Smooth muscle cell (in vitro differentiated cells): ENCODE results near the gene GLI2. TPM values are rescaled to one million over a fixed set of nuclear protein-coding genes. Genes with fewer than 3 reads are reported as not detected.

ENCODE experiments used
- DNase-seq: peaks from one replicate; lab custom pipeline; 2025; ENCODE audit not compliant: unreplicated experiment; lab: John Stamatoyannopoulos, UW
- H2AFZ ChIP-seq: fragments of 200-600 bp; sonication (generic); 2 replicates; pipeline ENCODE4 v1.6.0; 2016; ENCODE audit warnings: antibody characterized with exemption, low read depth, mild to moderate bottlenecking
- H3F3A ChIP-seq: fragments of 200-600 bp; sonication (generic); 2 replicates; pipeline ENCODE4 v1.6.0; 2017; ENCODE audit warnings: antibody characterized with exemption, low read depth
- H3K27ac ChIP-seq: fragments of 200-600 bp; sonication (generic); 2 replicates; pipeline ENCODE4 v1.5.1; 2016; ENCODE audit warnings: low read depth, mild to moderate bottlenecking
- H3K27me3 ChIP-seq: fragments of 200-600 bp; sonication (generic); 2 replicates; pipeline ENCODE4 v1.6.1; 2016; ENCODE audit warnings: low read depth, mild to moderate bottlenecking
- H3K36me3 ChIP-seq: fragments of 200-600 bp; sonication (generic); 2 replicates; pipeline ENCODE4 v1.5.1; 2016; ENCODE audit warnings: low read depth
- H3K4me1 ChIP-seq: fragments of 200-600 bp; sonication (generic); 2 replicates; pipeline ENCODE4 v1.5.1; 2016; ENCODE audit warnings: low read depth
- H3K4me2 ChIP-seq: fragments of 200-600 bp; sonication (generic); 2 replicates; pipeline ENCODE4 v1.6.0; 2016; ENCODE audit warnings: mild to moderate bottlenecking
- H3K4me3 ChIP-seq: fragments of 200-600 bp; sonication (generic); 2 replicates; pipeline ENCODE4 v1.5.1; 2016; ENCODE audit warnings: mild to moderate bottlenecking
- H3K79me2 ChIP-seq: fragments of 200-600 bp; sonication (generic); 2 replicates; pipeline ENCODE4 v1.6.0; 2016; ENCODE audit warnings: low read depth, mild to moderate bottlenecking
- H3K9ac ChIP-seq: fragments of 200-600 bp; sonication (generic); 2 replicates; pipeline ENCODE4 v1.6.0; 2016; ENCODE audit warnings: low read depth
- H3K9me3 ChIP-seq: fragments of 200-600 bp; sonication (generic); replicated peaks from 2 replicates; pipeline ENCODE4 v1.5.1; 2016; ENCODE audit warnings: low read depth
- H4K20me1 ChIP-seq: fragments of 200-600 bp; sonication (generic); 2 replicates; pipeline ENCODE4 v1.6.0; 2016; ENCODE audit warnings: low read depth
- WGBS: methylation state at CpG from one replicate; pipeline ENCODE4 v1.1.7; 2016; ENCODE audit warnings: low lambda C conversion rate; 5-methylcytosine and 5-hydroxymethylcytosine counted together
- polyA plus RNA-seq: library from polyadenylated mRNA; unstranded; fragments of >200 nt; fragmentation: Nextera tagmentation; extraction: Ambion mirVana; gene quantifications from 2 replicates; pipeline ENCODE4 v1.2.1, GENCODE V29; 2016
- total RNA-seq: library from RNA; depleted of rRNA; stranded (reverse); fragments of >200 nt; gene quantifications from 2 replicates; pipeline ENCODE4 v1.2.3, GENCODE V29; 2014
- TF ChIP-seq, protein P1 (sequence below): fragments of 200-600 bp; sonication (generic); IDR thresholded peaks from 2 replicates; pipeline ENCODE4 v1.5.1; 2017; ENCODE audit warnings: borderline replicate concordance, mild to moderate bottlenecking, antibody characterized with exemption; ENCODE audit not compliant: insufficient read depth, poor library complexity, severe bottlenecking

Gene GLI2
- total and polyA plus RNA-seq, 2 experiments from 2014 or later = 9.4 to 10.6 TPM

DNA sequence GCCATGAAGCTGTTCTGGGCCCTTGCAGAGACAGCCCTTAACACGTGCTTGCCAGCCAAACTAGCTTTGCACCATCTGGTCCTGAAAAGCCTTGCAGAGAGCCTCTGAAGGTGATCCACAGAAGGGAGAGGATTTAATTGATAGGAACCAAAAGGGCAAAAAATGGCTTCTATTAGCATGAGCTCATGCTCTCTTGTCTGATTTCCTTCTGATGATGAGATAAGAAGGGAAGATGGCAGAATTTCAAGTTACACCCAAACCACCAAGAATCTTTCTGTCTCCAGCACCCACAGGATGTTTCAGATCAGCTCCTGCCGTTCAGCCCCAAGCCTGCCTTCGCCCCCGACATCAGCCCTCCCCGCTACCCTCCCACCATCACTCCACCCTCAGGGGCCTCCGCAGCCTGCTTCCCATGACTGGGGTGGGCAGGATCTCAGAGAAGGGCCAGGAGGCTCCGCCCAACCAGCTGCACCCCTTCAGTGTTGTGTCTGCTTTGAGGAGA is 23.4 kb upstream of the GLI2 start:
- Histone ChIP-seq H3K4me1 (no peaks in the 10 kb centered on the region), H3K27me3 (peaks cover 3% of the 10 kb centered on the region), H3K4me2 (no peak overlapping the region), H3K9me3 (no peaks in the 10 kb centered on the region), H3F3A (no peaks in the 10 kb centered on the region), H3K4me3 (no peak overlapping the region), H4K20me1 (no peaks in the 10 kb centered on the region), H3K79me2 (no peaks in the 10 kb centered on the region), H3K27ac (no peak overlapping the region), H2AFZ (no peak overlapping the region), H3K9ac (no peak overlapping the region), H3K36me3 (no peaks in the 10 kb centered on the region)
- DNase-seq = no peak
- 76% methylated on average over 7 of the region's 7 CpGs for WGBS
- TF ChIP-seq, protein P1, sequence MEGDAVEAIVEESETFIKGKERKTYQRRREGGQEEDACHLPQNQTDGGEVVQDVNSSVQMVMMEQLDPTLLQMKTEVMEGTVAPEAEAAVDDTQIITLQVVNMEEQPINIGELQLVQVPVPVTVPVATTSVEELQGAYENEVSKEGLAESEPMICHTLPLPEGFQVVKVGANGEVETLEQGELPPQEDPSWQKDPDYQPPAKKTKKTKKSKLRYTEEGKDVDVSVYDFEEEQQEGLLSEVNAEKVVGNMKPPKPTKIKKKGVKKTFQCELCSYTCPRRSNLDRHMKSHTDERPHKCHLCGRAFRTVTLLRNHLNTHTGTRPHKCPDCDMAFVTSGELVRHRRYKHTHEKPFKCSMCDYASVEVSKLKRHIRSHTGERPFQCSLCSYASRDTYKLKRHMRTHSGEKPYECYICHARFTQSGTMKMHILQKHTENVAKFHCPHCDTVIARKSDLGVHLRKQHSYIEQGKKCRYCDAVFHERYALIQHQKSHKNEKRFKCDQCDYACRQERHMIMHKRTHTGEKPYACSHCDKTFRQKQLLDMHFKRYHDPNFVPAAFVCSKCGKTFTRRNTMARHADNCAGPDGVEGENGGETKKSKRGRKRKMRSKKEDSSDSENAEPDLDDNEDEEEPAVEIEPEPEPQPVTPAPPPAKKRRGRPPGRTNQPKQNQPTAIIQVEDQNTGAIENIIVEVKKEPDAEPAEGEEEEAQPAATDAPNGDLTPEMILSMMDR = no peak

DNA sequence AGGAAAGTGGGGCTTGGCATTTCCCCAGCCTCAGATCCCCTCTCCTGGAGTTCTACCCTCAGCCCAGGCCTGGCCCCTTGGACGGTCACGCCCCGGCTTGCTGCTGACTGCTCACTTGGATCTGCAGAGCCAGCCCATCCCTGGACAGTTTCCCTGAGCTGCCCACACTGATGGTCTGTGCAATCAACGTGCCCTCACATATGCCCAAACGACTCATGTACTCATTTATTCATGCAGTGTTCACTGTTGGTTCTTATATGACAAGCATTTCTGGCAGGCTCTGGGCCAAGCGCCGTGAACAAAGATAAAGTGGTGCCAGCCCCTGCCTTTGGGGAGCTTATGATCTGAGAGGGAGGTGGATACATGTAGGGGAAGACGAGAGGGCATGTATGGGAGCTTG is 20.3 kb upstream of the GLI2 start:
- no peaks in the 10 kb centered on the region for H3K27me3 ChIP-seq
- no peak overlapping the region for H3K27ac ChIP-seq
- H3K9me3 ChIP-seq = no peaks in the 10 kb centered on the region
- H3K36me3 ChIP-seq = no peaks in the 10 kb centered on the region
- no peaks in the 10 kb centered on the region for H3F3A ChIP-seq
- no peak overlapping the region for H3K4me2 ChIP-seq
- H3K9ac ChIP-seq = no peak overlapping the region
- no peak overlapping the region for H3K4me3 ChIP-seq
- 77% methylated on average over 8 of the region's 8 CpGs for WGBS
- no peaks in the 10 kb centered on the region for H3K79me2 ChIP-seq
- H4K20me1 ChIP-seq = no peaks in the 10 kb centered on the region
- H3K4me1 ChIP-seq = no peaks in the 10 kb centered on the region
- H2AFZ ChIP-seq = no peak overlapping the region
- DNase-seq = no peak
- TF ChIP-seq, protein P1 = no peak

DNA sequence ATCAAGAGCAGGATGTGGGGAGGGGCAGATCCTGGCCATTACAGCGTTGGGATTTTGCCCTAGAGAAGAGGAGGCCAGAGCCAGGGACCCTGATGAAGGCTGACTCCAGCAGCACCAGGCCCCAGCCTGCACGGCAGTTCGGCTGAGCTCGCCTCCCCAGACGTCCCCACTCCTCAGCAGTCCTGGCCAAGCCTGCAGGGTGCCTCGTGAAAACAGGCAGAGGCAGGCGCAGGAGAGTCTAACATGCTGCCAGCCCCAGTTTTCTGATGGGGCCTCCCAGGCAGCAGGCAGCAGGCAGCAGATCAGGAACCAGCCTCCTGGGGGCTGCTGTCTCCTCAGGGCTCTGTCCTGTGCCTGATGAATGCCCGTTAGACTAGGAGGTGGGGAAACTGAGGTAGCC is 19.7 kb upstream of the GLI2 start:
- no peak for DNase-seq
- H2AFZ ChIP-seq = no peak overlapping the region
- no peak overlapping the region for H3K27ac ChIP-seq
- no peaks in the 10 kb centered on the region for H3K4me1 ChIP-seq
- 70% methylated on average over 8 of the region's 8 CpGs for WGBS
- H3K9me3 ChIP-seq = no peaks in the 10 kb centered on the region
- H3K9ac ChIP-seq = no peak overlapping the region
- H3K36me3 ChIP-seq = no peaks in the 10 kb centered on the region
- no peaks in the 10 kb centered on the region for H3K27me3 ChIP-seq
- H3K4me2 ChIP-seq = no peak overlapping the region
- H3K79me2 ChIP-seq = no peaks in the 10 kb centered on the region
- TF ChIP-seq, protein P1 = no peak
- no peaks in the 10 kb centered on the region for H4K20me1 ChIP-seq
- H3K4me3 ChIP-seq = no peak overlapping the region
- H3F3A ChIP-seq = no peaks in the 10 kb centered on the region
